CD14-positive monocyte (primary cell): Measurements from ENCODE around the gene BARHL1. TPM values are rescaled to one million over a fixed set of nuclear protein-coding genes. Genes with fewer than 3 reads are reported as not detected.

Experiments
- DNase-seq, 3 donors: peaks; one replicate each; pipeline ENCODE4 v3.0.0-alpha.2; 2011 to 2022
- H2AFZ ChIP-seq: 2 replicates; pipeline ENCODE4 v1.6.0; 2012; ENCODE audit warnings: mild to moderate bottlenecking, low read depth, low read length, inconsistent platforms; ENCODE audit not compliant: insufficient read depth, poor library complexity, severe bottlenecking
- H3K27ac ChIP-seq, 2 donors: 1 replicate in 1 of 2; 2 replicates in 1 of 2; pipeline ENCODE4 v1.5.1; 2012 to 2013; ENCODE audit warnings: low read length in 2 of 2, control low read depth in 1 of 2, inconsistent platforms in 1 of 2, low read depth in 1 of 2, mild to moderate bottlenecking in 1 of 2
- H3K27me3 ChIP-seq, 2 donors: one replicate each; pipeline versions ENCODE4 v1.6.0 to v1.6.1; 2011 to 2013; ENCODE audit warnings: low read length in 2 of 2; ENCODE audit not compliant: control insufficient read depth in 2 of 2, insufficient read depth in 2 of 2
- H3K36me3 ChIP-seq, 2 donors: replicated peaks in 1 of 2; 1 replicate in 1 of 2; 2 replicates in 1 of 2; pipeline versions ENCODE4 v1.5.1 to v1.6.1; 2012 to 2013; ENCODE audit warnings: low read length in 2 of 2, control low read depth in 1 of 2, inconsistent platforms in 1 of 2, mild to moderate bottlenecking in 1 of 2; ENCODE audit not compliant: insufficient read depth in 2 of 2, control insufficient read depth in 1 of 2
- H3K4me1 ChIP-seq, 2 donors: 1 replicate in 1 of 2; 2 replicates in 1 of 2; pipeline versions ENCODE4 v1.5.1 to v1.6.1; 2012 to 2013; ENCODE audit warnings: low read length in 2 of 2, control low read depth in 1 of 2, inconsistent platforms in 1 of 2, mild to moderate bottlenecking in 1 of 2, moderate library complexity in 1 of 2; ENCODE audit not compliant: insufficient read depth in 2 of 2, control insufficient read depth in 1 of 2
- H3K4me2 ChIP-seq: replicated peaks from 2 replicates; pipeline ENCODE3; 2012; ENCODE audit warnings: low read length, moderate library complexity, mild to moderate bottlenecking; ENCODE audit not compliant: poor library complexity, severe bottlenecking; ENCODE audit errors: extremely low read depth
- H3K4me3 ChIP-seq, 3 experiments: fragments of 200-600 bp in 1 of 3; sonication (generic) in 1 of 3; replicated peaks in 1 of 3; 1 replicate in 2 of 3; 2 replicates in 1 of 3; pipeline ENCODE4 v1.5.1; 2011 to 2013; ENCODE audit warnings: low read length in 3 of 3, mild to moderate bottlenecking in 3 of 3, control low read depth in 2 of 3, low read depth in 2 of 3, inconsistent platforms in 1 of 3, moderate library complexity in 1 of 3
- H3K79me2 ChIP-seq: 2 replicates; pipeline ENCODE4 v1.6.0; 2012; ENCODE audit warnings: mild to moderate bottlenecking, control low read depth, inconsistent platforms, low read length, moderate library complexity; ENCODE audit not compliant: insufficient read depth
- H3K9ac ChIP-seq: 2 replicates; pipeline ENCODE4 v1.6.0; 2017; ENCODE audit warnings: low read length, mild to moderate bottlenecking; ENCODE audit not compliant: insufficient read depth, poor library complexity, severe bottlenecking
- H3K9me3 ChIP-seq, 2 donors: replicated peaks in 1 of 2; 1 replicate in 1 of 2; 2 replicates in 1 of 2; pipeline versions ENCODE4 v1.5.1 to v1.6.1; 2012 to 2013; ENCODE audit warnings: low read length in 2 of 2, control low read depth in 1 of 2; ENCODE audit not compliant: control insufficient read depth in 1 of 2, insufficient read depth in 1 of 2
- H4K20me1 ChIP-seq: 2 replicates; pipeline ENCODE4 v1.6.0; 2012; ENCODE audit warnings: mild to moderate bottlenecking, low read length, control low read depth, moderate library complexity; ENCODE audit not compliant: insufficient read depth
- H3K27ac Mint-ChIP-seq, 7 donors: one replicate each; pipeline ENCODE4 v1.8.0; 2020; ENCODE audit warnings: mild to moderate bottlenecking in 7 of 7, mixed read lengths in 7 of 7, moderate library complexity in 6 of 7, inconsistent platforms in 2 of 7
- H3K27me3 Mint-ChIP-seq, 3 donors: one replicate each; pipeline ENCODE4 v1.8.0; 2021 to 2022; ENCODE audit warnings: low read depth in 3 of 3, mild to moderate bottlenecking in 3 of 3, mixed read lengths in 3 of 3, moderate library complexity in 3 of 3, inconsistent platforms in 1 of 3
- H3K36me3 Mint-ChIP-seq, 2 donors: one replicate each; pipeline ENCODE4 v1.8.0; 2020; ENCODE audit warnings: mixed read lengths in 2 of 2, inconsistent platforms in 1 of 2, mild to moderate bottlenecking in 1 of 2
- H3K4me1 Mint-ChIP-seq: one replicate; pipeline ENCODE4 v1.8.0; 2020; ENCODE audit warnings: mild to moderate bottlenecking, mixed read lengths
- H3K4me3 Mint-ChIP-seq, 2 donors: one replicate each; pipeline ENCODE4 v1.8.0; 2020; ENCODE audit warnings: mild to moderate bottlenecking in 2 of 2, mixed read lengths in 2 of 2, moderate library complexity in 1 of 2
- H3K9me3 Mint-ChIP-seq, 7 donors: one replicate each; pipeline ENCODE4 v1.8.0; 2020 to 2022; ENCODE audit warnings: mixed read lengths in 7 of 7, mild to moderate bottlenecking in 6 of 7, moderate library complexity in 6 of 7, inconsistent platforms in 2 of 7
- CTCF ChIP-seq: fragments of 200-600 bp; IDR thresholded peaks from one replicate; pipeline ENCODE4 v1.8.0; 2022; ENCODE audit warnings: antibody characterized with exemption, mild to moderate bottlenecking
- WGBS: methylation state at CpG from one replicate; pipeline ENCODE4 v1.1.5; 2013; ENCODE audit warnings: missing lambda C conversion rate; ENCODE audit not compliant: insufficient coverage; 5-methylcytosine and 5-hydroxymethylcytosine counted together
- intact Hi-C, 2 donors: fragments of 100-400 bp; cut with micrococcal nuclease; formaldehyde crosslinking; loops; one replicate each; pipeline versions ENCODE4 v1.15.0 to v1.15.1; 2023
- polyA plus RNA-seq, 3 donors: library from polyadenylated mRNA; depleted of rRNA in 1 of 3; unstranded in 2 of 3; stranded (reverse) in 1 of 3; fragments of 300-500 nt in 2 of 3; fragments of >200 nt in 1 of 3; fragmentation: Illumina TruSeq in 2 of 3; gene quantifications; 1 replicate in 2 of 3; 2 replicates in 1 of 3; pipeline ENCODE4 v1.2.3, GENCODE V29; 2012 to 2021

BARHL1 gene
- polyA plus RNA-seq, 3 donors = not detected

- H3K4me1 ChIP-seq = no peaks in the 10 kb centered on the region
- H3K27me3 ChIP-seq = no peaks in the 10 kb centered on the region
- no peaks in the 10 kb centered on the region for H3K9me3 ChIP-seq
- H4K20me1 ChIP-seq = no peaks in the 10 kb centered on the region
- Mint-ChIP-seq H3K9me3 (no peaks in the 10 kb centered on the region), H3K27me3 (peaks cover 0 to 2% (median 2%) of the 10 kb centered on the region in 3 donors), H3K27ac (peak overlapping the region in 1 of 7 donors; percentile 9), H3K36me3 (peaks cover 37 to 48% of the 10 kb centered on the region in 2 donors), H3K4me1 (no peaks in the 10 kb centered on the region), H3K4me3 (no peak overlapping the region)
- intact Hi-C loops = no loop called here
- no peak for TF ChIP-seq CTCF
- no peaks in the 10 kb centered on the region for H3K79me2 ChIP-seq
- no peak overlapping the region for H2AFZ ChIP-seq
- no peak overlapping the region for H3K4me3 ChIP-seq
- H3K27ac ChIP-seq = no peak overlapping the region
- peaks cover 22 to 63% of the 10 kb centered on the region in 2 donors for H3K36me3 ChIP-seq
- no peak overlapping the region for H3K9ac ChIP-seq
- no peak overlapping the region for H3K4me2 ChIP-seq
- no peak for DNase-seq
- 90% methylated on average over 2 of the region's 5 CpGs for WGBS
These were observed 55.8 kb downstream of the BARHL1 start for GRCh38 chr9:132638240-132638639.

DNA sequence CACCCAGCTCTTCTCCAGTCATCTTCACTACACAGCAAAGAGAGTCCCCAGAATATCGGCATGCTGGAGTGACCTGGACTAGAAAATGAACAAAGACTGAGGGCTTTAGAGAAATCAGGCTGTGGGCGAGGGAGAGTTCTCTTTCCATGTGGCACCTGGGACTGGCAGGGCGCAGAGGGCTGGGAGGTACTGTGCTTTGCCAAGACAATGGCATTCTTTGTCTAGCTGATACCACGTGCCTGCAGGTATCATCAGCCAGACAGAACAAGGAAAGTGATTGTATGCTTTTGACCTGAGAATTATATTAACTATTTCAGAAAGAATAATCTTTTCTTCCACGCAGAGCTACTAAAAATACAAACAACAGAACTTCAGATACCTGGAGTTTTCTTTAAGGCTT, 56.9 kb downstream of the BARHL1 start:
- no peak for DNase-seq
- Mint-ChIP-seq H3K27me3 (peaks cover 0 to 2% (median 2%) of the 10 kb centered on the region in 3 donors), H3K4me3 (no peak overlapping the region), H3K4me1 (no peaks in the 10 kb centered on the region), H3K9me3 (no peaks in the 10 kb centered on the region), H3K36me3 (peaks cover 39 to 57% of the 10 kb centered on the region in 2 donors), H3K27ac (peak overlapping the region in 1 of 7 donors; percentile 17)
- Histone ChIP-seq H3K9ac (no peak overlapping the region), H4K20me1 (no peaks in the 10 kb centered on the region), H2AFZ (no peak overlapping the region), H3K27ac (no peak overlapping the region), H3K79me2 (no peaks in the 10 kb centered on the region), H3K4me3 (no peak overlapping the region), H3K36me3 (peaks cover 26 to 71% of the 10 kb centered on the region in 2 donors), H3K9me3 (no peaks in the 10 kb centered on the region), H3K27me3 (no peaks in the 10 kb centered on the region), H3K4me2 (no peak overlapping the region), H3K4me1 (no peaks in the 10 kb centered on the region)
- no peak for TF ChIP-seq CTCF
- 100% methylated on average over 1 of the region's 5 CpGs for WGBS
- intact Hi-C loops = no loop called here

Other genes with a start within 250 kb of the BARHL1 start
- gene SETX, start 227.6 kb upstream of the BARHL1 start, polyA plus RNA-seq = 10 to 100 TPM; 18.4 to 31.7 (median 24.2) TPM
- gene TTF1, start 175.8 kb upstream of the BARHL1 start, polyA plus RNA-seq = 1 to 10 TPM; 2.2 to 5.8 (median 4.1) TPM
- gene CFAP77, start 172.4 kb upstream of the BARHL1 start, polyA plus RNA-seq = not detected
- 1 to 10 TPM; 1.1 to 4.2 (median 1.5) TPM for gene DDX31, start 87.4 kb downstream of the BARHL1 start, polyA plus RNA-seq
- gene GTF3C4, start 87.9 kb downstream of the BARHL1 start, polyA plus RNA-seq = 1 to 10 TPM in 2 of 3 donors, under 1 TPM in 1; 0.99 to 2.7 (median 2.1) TPM